Thyroid gland (tissue), 4 donors: ENCODE data around the gene ARL2.

Source experiments
- POLR2A ChIP-seq, 2 donors: fragments of 450-650 bp; IDR thresholded peaks; one replicate each; pipeline ENCODE4 v1.6.1; 2017; ENCODE audit warnings: antibody characterized with exemption in 2 of 2, mild to moderate bottlenecking in 2 of 2, moderate library complexity in 1 of 2
- TF ChIP-seq, protein P1 (sequence below), 6 experiments: fragments of 200-600 bp in 3 of 6; fragments of 450-650 bp in 3 of 6; sonication (generic) in 3 of 6; IDR thresholded peaks; one replicate each; pipeline ENCODE4 v1.5.1; 2016 to 2019; ENCODE audit warnings: antibody characterized with exemption in 6 of 6, mild to moderate bottlenecking in 2 of 6, inconsistent platforms in 1 of 6, moderate library complexity in 1 of 6

DNA sequence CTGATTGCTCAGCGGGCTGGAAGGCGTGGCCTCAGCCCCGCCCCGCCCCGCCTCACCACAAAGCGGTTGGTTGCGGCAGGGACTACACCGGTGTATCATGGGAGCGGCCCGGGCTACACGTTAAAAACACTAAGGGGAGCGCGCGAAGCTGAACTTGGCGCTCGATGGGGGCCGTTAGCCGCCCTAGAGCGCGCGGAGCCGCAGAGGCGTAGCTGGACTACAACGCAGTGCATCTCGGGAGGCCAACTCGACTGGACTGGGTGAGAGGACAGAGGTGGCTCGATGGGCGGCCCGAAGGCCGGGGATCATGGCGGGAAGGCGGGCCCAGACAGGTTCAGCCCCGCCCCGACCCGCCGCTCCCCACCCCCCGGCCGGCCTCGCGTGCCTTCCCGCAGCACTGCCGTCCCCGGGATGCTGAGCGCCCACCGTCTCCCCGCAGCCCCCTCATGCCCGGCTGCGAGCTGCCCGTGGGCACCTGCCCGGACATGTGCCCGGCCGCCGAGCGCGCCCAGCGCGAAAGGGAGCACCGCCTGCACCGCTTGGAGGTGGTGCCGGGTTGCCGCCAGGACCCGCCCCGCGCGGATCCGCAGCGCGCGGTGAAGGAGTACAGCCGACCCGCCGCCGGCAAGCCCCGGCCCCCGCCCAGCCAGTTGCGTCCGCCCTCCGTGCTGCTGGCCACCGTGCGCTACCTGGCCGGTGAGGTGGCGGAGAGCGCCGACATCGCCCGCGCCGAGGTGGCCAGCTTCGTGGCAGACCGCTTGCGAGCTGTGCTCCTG is 27.1 kb downstream of the ARL2 start, which contains the start of gene SAC3D1:
- TF ChIP-seq POLR2A (IDR thresholded peaks at IDR 0.05) = peak in 1 of 2 donors; percentile 49
- TF ChIP-seq, protein P1, sequence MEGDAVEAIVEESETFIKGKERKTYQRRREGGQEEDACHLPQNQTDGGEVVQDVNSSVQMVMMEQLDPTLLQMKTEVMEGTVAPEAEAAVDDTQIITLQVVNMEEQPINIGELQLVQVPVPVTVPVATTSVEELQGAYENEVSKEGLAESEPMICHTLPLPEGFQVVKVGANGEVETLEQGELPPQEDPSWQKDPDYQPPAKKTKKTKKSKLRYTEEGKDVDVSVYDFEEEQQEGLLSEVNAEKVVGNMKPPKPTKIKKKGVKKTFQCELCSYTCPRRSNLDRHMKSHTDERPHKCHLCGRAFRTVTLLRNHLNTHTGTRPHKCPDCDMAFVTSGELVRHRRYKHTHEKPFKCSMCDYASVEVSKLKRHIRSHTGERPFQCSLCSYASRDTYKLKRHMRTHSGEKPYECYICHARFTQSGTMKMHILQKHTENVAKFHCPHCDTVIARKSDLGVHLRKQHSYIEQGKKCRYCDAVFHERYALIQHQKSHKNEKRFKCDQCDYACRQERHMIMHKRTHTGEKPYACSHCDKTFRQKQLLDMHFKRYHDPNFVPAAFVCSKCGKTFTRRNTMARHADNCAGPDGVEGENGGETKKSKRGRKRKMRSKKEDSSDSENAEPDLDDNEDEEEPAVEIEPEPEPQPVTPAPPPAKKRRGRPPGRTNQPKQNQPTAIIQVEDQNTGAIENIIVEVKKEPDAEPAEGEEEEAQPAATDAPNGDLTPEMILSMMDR (IDR thresholded peaks at IDR 0.05) = no peak
